ENCODE data around the gene GRID1.

GRCh38 chr10:85575441-85575840 lies 791.2 kb downstream of the GRID1 start:
- TF ChIP-seq POLR2AphosphoS5 (IDR thresholded peaks at IDR 0.05; ENCODE audit: low read depth, low read length) (no peak), POLR2A (IDR thresholded peaks at IDR 0.05; ENCODE audit: low read depth, low read length) (no peak), POU2F2 (IDR thresholded peaks at IDR 0.05; ENCODE audit: low read depth, low read length) (no peak), SPI1 (IDR thresholded peaks at IDR 0.05; ENCODE audit: low read depth, low read length) (no peak), TAF1 (IDR thresholded peaks at IDR 0.05; ENCODE audit: low read depth, low read length) (no peak), PAX5 (IDR thresholded peaks at IDR 0.05; ENCODE audit: insufficient read depth, low read length, severe bottlenecking) (no peak)

Measured in GM12891 (cell line).